GM18951 (cell line): Measurements from ENCODE around the gene TFDP2.

ENCODE experiments used
- POLR2A ChIP-seq: IDR thresholded peaks from 4 replicates; pipeline ENCODE4 v1.6.1; 2011; ENCODE audit warnings: mild to moderate bottlenecking; ENCODE audit not compliant: insufficient read length, insufficient read depth; ENCODE audit errors: extremely low read depth
- in situ Hi-C: fragments of 300-500 bp; cut with MboI; formaldehyde crosslinking; loops from one replicate; pipeline ENCODE4 v1.12.0; 2022; ENCODE audit warnings: low sequenced_read_pairs, mixed read lengths, inconsistent platforms; ENCODE audit not compliant: unreplicated experiment

Gene TFDP2

GRCh38 chr3:141895731-141896130, 253.6 kb downstream of the TFDP2 start:
- in situ Hi-C loops, result no loop called here
- no peak for TF ChIP-seq POLR2A

GRCh38 chr3:141894524-141895176, 254.7 kb downstream of the TFDP2 start:
- in situ Hi-C loops, result no loop called here
- no peak for TF ChIP-seq POLR2A
